Myocyte (in vitro differentiated cells): ENCODE data around the gene CRISP3. TPM values are rescaled to one million over a fixed set of nuclear protein-coding genes. Genes with fewer than 3 reads are reported as not detected.
"Not testable (repeated sequence)": the region's sequence is repeated elsewhere in the genome, so short reads cannot be mapped to it uniquely, and the experiment has no call there.

Experiments
- DNase-seq: peaks from one replicate; pipeline ENCODE4 v3.0.0-alpha.2; 2012; ENCODE audit warnings: low read depth
- polyA plus RNA-seq: library from polyadenylated mRNA; unstranded; fragments of >200 nt; gene quantifications from one replicate; pipeline ENCODE4 v1.2.1, GENCODE V29; 2012; ENCODE audit warnings: missing spikeins
- total RNA-seq: library from RNA; depleted of rRNA; stranded (reverse); fragments of >200 nt; gene quantifications from 2 replicates; pipeline ENCODE4 v1.2.3, GENCODE V29; 2014

Gene CRISP3
- total RNA-seq = not detected in 2 replicates
- polyA plus RNA-seq = not detected

- DNase-seq = no peak
Observed at GRCh38 chr6:49744259-49744658, at the start of gene CRISP3. TSS of gene CRISP3 (minus strand) at chr6:49744388. CDS start at chr6:49744367, 21 bp downstream.

- DNase-seq = no peak
Observed at GRCh38 chr6:49790341-49790740, 46.2 kb upstream of the CRISP3 start.

GRCh38 chr6:49787176-49787575, 43.0 kb upstream of the CRISP3 start, which contains the start of gene PGK2:
TSS of gene PGK2 (minus strand) at chr6:49787285. CDS start at chr6:49787187, 98 bp downstream.
- DNase-seq = no peak

- DNase-seq = no peak
Observed at GRCh38 chr6:49784272-49784671, 40.1 kb upstream of the CRISP3 start.

GRCh38 chr6:49782725-49783124, 38.5 kb upstream of the CRISP3 start:
- DNase-seq = no peak

- no peak for DNase-seq
Observed at GRCh38 chr6:49782293-49782692, 38.1 kb upstream of the CRISP3 start.

- DNase-seq = no peak
Observed at GRCh38 chr6:49776444-49776843, 32.3 kb upstream of the CRISP3 start.

GRCh38 chr6:49775043-49775442, 30.9 kb upstream of the CRISP3 start:
- DNase-seq = no peak

GRCh38 chr6:49772285-49772684, 28.1 kb upstream of the CRISP3 start:
- no peak for DNase-seq

GRCh38 chr6:49766762-49767161, 22.6 kb upstream of the CRISP3 start:
- no peak for DNase-seq

GRCh38 chr6:49764571-49765236, 20.5 kb upstream of the CRISP3 start:
- no peak for DNase-seq

GRCh38 chr6:49743429-49743828, 759 bp downstream of the CRISP3 start:
- DNase-seq = no peak

- DNase-seq = no peak
Observed at GRCh38 chr6:49739423-49739822, 4.8 kb downstream of the CRISP3 start.

- no peak for DNase-seq
Observed at GRCh38 chr6:49736017-49736508, 8.1 kb downstream of the CRISP3 start.

- no peak for DNase-seq
Observed at GRCh38 chr6:49733680-49734079, 10.5 kb downstream of the CRISP3 start.

- no peak for DNase-seq
Observed at GRCh38 chr6:49732781-49733180, 11.4 kb downstream of the CRISP3 start.

- no peak for DNase-seq
Observed at GRCh38 chr6:49730251-49730650, 13.9 kb downstream of the CRISP3 start.

GRCh38 chr6:49723917-49724316, 20.3 kb downstream of the CRISP3 start:
- not testable (repeated sequence) for DNase-seq

- DNase-seq = no peak
Observed at GRCh38 chr6:49721297-49721696, 22.9 kb downstream of the CRISP3 start.

GRCh38 chr6:49720372-49720771, 23.8 kb downstream of the CRISP3 start:
- no peak for DNase-seq

GRCh38 chr6:49713346-49713745, 30.8 kb downstream of the CRISP3 start, which contains the start of gene CRISP2:
TSS of gene CRISP2 (minus strand) at chr6:49713543. CDS start at chr6:49709196, 4,347 bp downstream.
- DNase-seq = no peak

GRCh38 chr6:49698478-49698877, 45.7 kb downstream of the CRISP3 start:
- no peak for DNase-seq

GRCh38 chr6:49693512-49693911, 50.7 kb downstream of the CRISP3 start:
- no peak for DNase-seq
